Stimulated activated CD4-positive, alpha-beta T cell treated with anti-CD3 and anti-CD28 coated beads, Interleukin-2, amount 100 ng/mL, for 48 hours (primary cell): ENCODE measurements around the gene MYO7A.

ENCODE experiments used
- DNase-seq, 2 donors: peaks; one replicate each; pipeline ENCODE4 v3.0.0-alpha.2; 2020

MYO7A gene

DNA sequence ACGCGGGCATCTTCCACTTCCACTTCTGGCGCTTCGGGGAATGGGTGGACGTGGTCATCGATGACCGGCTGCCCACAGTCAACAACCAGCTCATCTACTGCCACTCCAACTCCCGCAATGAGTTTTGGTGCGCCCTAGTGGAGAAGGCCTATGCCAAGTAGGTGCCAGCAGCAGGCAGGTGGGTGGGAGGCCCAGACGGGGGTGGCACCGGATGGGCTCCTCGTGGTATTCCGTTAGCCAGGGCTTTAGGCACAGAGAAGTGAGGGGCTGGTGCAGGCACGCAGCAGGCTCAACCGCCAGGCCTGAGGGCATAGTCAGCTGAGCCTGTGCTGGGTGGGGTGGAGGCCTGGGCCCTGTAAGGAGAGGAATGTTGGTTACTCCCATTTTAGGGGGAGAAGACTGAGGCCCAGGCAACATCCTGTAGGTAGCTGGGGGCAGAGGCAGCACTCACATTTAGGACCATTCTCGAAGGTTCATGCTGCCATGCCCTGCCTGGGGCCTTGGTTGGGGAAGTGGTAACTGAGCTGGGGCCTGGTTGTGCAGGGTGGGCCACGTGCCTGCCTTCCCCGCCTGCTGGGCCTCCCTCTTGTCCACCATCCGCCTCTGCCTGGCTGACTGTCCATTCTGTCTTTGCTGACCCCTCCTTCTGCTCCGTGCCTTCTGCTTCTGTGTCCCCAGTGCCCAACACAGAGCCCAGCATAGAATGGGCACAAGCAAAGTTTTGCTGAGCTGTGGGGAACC, 15.2 kb upstream of the MYO7A start:
- no peak for DNase-seq

- peak in 1 of 2 donors; percentile 12 for DNase-seq
Observed at GRCh38 chr11:77113382-77114088, 14.5 kb upstream of the MYO7A start.

GRCh38 chr11:77114089-77114463, 14.0 kb upstream of the MYO7A start:
- DNase-seq: no peak

DNA sequence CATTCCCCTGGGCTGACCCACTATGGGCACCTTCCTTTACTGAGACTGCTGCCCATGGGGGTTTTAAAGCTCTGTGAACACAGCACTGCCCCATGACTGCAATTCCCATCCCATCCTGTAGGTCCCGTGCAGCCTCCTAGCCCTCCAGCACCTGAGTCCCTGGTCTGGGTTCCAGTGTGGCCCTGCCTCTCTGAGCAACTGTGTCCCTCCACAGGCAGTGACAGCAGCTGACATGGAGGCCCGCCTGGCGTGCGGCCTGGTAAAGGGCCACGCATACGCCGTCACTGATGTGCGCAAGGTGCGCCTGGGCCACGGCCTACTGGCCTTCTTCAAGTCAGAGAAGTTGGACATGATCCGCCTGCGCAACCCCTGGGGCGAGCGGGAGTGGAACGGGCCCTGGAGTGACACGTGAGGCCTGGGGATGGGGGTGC, 12.8 kb upstream of the MYO7A start:
- DNase-seq: no peak

- DNase-seq: no peak
Observed at GRCh38 chr11:77115956-77116355, 12.1 kb upstream of the MYO7A start.

- no peak for DNase-seq
Observed at GRCh38 chr11:77117492-77117891, 10.6 kb upstream of the MYO7A start.

- DNase-seq: no peak
Observed at GRCh38 chr11:77118086-77118485, 10.0 kb upstream of the MYO7A start.

DNA sequence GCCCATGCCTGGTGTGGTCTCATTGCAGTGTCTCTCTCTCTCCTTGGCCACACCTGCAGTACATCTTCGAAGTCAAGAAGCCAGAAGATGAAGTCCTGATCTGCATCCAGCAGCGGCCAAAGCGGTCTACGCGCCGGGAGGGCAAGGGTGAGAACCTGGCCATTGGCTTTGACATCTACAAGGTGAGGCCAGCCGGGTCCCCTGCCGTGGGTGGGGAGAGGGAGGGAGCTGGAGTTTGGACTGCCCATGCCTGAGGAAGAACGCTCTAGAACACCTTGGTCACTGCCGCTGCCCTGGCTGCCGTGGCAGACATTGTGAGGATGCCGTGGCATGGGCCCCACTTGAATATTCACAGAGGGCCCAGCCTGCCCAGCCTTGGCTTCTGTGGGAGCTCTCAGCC, 9.1 kb upstream of the MYO7A start:
- DNase-seq: no peak

- DNase-seq: no peak
Observed at GRCh38 chr11:77119531-77119936, 8.5 kb upstream of the MYO7A start.

DNA sequence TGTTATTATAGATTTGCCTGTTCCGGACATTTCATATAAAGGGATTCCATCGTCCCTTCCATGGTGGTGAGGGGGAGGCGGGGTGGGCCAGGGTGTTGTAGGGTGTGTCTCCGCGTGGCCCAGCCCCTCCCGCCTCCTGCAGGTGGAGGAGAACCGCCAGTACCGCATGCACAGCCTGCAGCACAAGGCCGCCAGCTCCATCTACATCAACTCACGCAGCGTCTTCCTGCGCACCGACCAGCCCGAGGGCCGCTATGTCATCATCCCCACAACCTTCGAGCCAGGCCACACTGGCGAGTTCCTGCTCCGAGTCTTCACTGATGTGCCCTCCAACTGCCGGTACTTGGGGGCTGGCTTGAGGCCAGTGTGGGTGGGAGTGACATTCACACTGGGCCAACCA, 7.5 kb upstream of the MYO7A start:
- DNase-seq: no peak

GRCh38 chr11:77121096-77121640, 6.9 kb upstream of the MYO7A start:
- DNase-seq: no peak

DNA sequence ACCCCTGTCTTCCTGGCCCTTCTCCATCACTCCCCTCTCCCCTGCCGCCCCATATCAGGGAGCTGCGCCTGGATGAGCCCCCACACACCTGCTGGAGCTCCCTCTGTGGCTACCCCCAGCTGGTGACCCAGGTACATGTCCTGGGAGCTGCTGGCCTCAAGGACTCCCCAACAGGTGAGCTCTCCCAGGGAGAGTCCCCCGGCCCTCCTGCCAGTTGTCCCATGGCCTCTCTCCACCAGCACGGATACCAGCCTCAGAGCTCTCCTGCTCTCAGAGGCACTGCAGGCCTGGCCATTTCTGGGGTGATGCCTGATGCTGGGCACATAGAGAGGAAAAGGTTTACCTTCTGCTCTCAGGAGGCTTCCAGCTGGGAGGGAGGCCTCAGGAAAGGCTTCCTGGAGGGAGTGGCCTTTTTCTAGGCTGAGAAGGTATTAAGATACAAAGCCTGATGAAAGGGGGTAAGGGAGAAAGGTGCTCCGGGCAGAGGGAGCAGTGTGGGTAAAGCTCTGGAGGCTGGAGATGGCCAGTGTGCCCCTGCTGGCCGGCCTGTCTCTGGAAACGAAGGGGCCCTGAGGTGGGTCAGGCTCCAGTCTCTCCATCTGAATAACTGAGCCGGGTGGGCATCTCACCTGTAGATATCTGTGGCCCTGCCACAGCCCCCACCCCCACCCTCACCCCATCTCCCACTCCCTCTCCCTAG, 6.0 kb upstream of the MYO7A start:
- DNase-seq: no peak

DNA sequence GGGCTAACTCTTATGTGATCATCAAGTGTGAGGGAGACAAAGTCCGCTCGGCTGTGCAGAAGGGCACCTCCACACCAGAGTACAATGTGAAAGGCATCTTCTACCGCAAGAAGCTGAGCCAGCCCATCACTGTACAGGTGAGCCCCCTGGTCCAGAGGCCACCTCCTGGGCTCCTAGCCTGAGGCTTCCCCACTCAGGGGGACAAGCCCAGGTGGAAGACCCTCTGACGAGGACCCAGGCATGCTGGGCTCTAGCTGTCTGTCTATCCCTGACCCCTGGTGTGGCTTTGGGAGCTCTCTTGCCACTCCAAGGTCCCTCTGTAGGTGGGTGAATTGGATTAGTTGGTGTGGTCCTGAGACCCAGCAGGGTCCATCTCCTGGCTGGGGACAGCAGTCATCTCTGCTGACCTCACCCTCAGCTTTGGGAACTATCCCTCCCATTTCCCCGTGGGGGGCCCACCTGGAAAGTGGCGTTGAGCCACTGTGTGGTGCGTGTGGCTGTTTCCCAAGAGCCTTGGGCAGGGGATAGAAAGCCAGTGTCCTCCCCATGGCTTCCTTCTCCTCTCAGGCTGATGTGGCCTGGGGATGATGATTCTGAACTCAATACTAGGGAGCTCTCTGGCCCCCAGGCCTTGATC, 5.4 kb upstream of the MYO7A start:
- no peak for DNase-seq

DNA sequence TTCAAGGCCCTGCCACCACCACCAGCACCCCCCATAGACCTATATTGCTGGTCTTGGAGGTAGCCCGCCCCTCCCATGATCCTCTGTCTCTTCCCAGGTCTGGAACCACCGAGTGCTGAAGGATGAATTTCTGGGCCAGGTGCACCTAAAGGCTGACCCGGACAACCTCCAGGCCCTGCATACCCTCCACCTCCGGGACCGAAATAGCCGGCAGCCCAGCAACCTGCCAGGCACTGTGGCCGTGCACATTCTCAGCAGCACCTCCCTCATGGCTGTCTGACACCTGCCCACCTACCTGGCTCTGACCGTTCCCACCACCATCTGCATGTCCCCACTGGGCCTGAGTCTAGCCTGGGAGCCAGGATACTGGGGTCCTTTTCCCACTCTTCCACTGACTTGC, 4.5 kb upstream of the MYO7A start:
- no peak for DNase-seq

- DNase-seq: no peak
Observed at GRCh38 chr11:77124041-77124440, 4.0 kb upstream of the MYO7A start.

GRCh38 chr11:77124488-77124887, 3.6 kb upstream of the MYO7A start:
- DNase-seq: no peak

DNA sequence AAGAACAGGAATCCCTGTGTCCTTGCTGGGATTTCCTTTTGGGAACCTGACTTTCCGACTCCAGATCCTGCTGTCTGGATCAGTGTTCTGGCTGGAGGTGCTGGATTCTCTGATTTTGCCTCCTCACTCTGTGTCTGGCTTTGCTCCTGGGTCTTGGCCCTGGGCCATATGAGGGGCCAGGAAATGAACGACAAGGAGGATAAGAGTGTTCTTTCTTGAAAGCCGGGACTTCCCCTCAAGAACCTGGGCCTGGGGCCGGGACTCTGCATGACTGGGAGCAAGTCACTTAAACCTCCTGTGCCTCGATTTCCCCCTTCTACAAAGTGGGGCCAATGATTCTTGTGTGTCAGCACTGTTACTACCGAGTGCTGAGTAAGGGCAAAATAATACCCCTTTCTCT, 2.9 kb upstream of the MYO7A start:
- DNase-seq: no peak

- no peak for DNase-seq
Observed at GRCh38 chr11:77125695-77126094, 2.4 kb upstream of the MYO7A start.

DNA sequence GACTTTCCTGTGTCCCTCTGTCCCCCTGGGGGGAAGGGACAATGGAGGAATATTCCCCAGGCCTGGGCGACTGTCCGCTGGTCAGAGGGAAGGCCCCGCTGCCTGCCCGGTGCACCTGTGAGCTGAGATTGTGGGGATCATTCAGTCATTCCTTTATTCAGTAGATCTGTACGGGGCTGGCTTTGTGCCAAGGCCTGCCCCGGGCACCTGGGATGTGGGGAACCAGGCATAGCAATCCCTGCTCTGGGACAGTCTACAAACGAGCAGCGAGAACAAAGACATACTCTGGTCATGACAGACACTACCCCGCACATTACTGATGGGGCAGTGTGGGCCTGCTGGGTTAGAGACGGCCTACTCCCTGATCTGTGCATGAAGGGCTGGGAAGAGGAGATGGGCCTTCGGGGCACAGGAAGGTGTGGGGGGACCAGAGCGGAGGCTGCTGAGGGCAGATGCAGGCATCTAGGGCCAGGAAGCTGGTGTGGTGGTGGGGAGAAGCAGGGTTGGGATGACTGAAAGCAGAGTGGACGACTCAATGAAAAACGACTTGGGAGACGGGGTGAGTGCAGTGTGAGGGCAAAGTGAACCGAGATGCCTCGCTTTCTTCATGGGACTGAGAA, 1.8 kb upstream of the MYO7A start:
- no peak for DNase-seq

GRCh38 chr11:77126861-77127234, 1.2 kb upstream of the MYO7A start:
- no peak for DNase-seq

DNA sequence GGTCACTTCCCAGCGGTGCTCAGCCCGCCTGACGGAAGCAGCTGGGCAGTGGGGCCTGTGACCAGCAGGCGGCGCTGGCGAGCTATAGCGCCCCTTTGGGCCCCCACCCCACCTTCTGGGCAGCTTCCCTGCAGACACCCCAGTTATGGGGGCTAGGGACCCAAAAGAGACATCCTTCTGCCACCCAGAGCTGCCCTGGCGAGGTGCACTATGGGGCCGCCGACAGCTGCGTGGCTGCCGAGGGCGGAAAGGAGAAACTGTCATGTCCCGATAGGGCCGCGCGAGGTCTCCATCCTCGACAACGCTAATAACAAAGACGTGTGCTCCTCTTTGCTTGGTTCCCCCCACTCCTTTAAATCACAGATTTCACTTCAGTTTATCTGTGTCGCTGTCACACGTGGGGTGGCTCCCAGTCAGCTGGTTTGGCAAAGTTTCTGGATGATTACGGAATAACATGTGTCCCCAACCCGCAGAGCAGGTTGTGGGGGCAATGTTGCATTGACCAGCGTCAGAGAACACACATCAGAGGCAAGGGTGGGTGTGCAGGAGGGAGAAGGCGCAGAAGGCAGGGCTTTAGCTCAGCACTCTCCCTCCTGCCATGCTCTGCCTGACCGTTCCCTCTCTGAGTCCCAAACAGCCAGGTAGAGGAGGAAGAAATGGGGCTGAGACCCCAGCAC, 673 bp upstream of the MYO7A start:
- peak; percentile 53 to 67 for DNase-seq
